Neuronal stem cell (in vitro differentiated cells): ENCODE measurements around the gene FER1L5.

Experiments
- DNase-seq: peaks from one replicate; pipeline ENCODE4 v3.0.0-alpha.2; 2013; ENCODE audit warnings: low spot score
- H2AFZ ChIP-seq: one replicate; pipeline ENCODE4 v1.6.1; 2013; ENCODE audit warnings: mild to moderate bottlenecking, low read length, inconsistent platforms
- H2AK5ac ChIP-seq: 2 replicates; pipeline ENCODE4 v1.6.1; 2013; ENCODE audit warnings: low read depth, mild to moderate bottlenecking, inconsistent platforms, low read length, moderate library complexity, mixed read lengths
- H2BK120ac ChIP-seq: 2 replicates; pipeline ENCODE4 v1.6.1; 2013; ENCODE audit warnings: low read depth, mild to moderate bottlenecking, inconsistent platforms, low read length, moderate library complexity, mixed read lengths
- H2BK12ac ChIP-seq: one replicate; pipeline ENCODE4 v1.6.1; 2013; ENCODE audit warnings: low read length, inconsistent platforms
- H2BK15ac ChIP-seq: 2 replicates; pipeline ENCODE4 v1.6.1; 2013; ENCODE audit warnings: mild to moderate bottlenecking, low read length, inconsistent platforms, mixed read lengths
- H2BK5ac ChIP-seq: one replicate; pipeline ENCODE4 v1.6.1; 2013; ENCODE audit warnings: inconsistent platforms, mild to moderate bottlenecking, low read length, moderate library complexity
- H3K14ac ChIP-seq: one replicate; pipeline ENCODE4 v1.6.1; 2013; ENCODE audit warnings: low read length, inconsistent platforms
- H3K18ac ChIP-seq: 2 replicates; pipeline ENCODE4 v1.6.1; 2013; ENCODE audit warnings: low read length, inconsistent platforms
- H3K23ac ChIP-seq: 2 replicates; pipeline ENCODE4 v1.6.1; 2013; ENCODE audit warnings: low read depth, mild to moderate bottlenecking, mixed read lengths, low read length, inconsistent platforms; ENCODE audit not compliant: poor library complexity
- H3K27ac ChIP-seq: replicated peaks from 3 replicates; pipeline ENCODE4 v1.5.1; 2013; ENCODE audit warnings: low read length, inconsistent platforms
- H3K27me3 ChIP-seq, 3 experiments: 2 replicates each; pipeline ENCODE4 v1.6.1; 2013; ENCODE audit warnings: low read length in 3 of 3, mild to moderate bottlenecking in 2 of 3, inconsistent platforms in 1 of 3, low read depth in 1 of 3, mixed read lengths in 1 of 3, moderate library complexity in 1 of 3; ENCODE audit not compliant: control insufficient read depth in 3 of 3, insufficient read depth in 3 of 3
- H3K36me3 ChIP-seq, 2 donors: replicated peaks in 1 of 2; 2 replicates each; pipeline ENCODE4 v1.6.1; 2013; ENCODE audit warnings: low read length in 2 of 2; ENCODE audit not compliant: control insufficient read depth in 2 of 2, insufficient read depth in 2 of 2
- H3K4ac ChIP-seq: 2 replicates; pipeline ENCODE4 v1.6.1; 2013; ENCODE audit warnings: inconsistent platforms, mild to moderate bottlenecking, low read length, moderate library complexity
- H3K4me1 ChIP-seq, 2 donors: 1 replicate in 1 of 2; 2 replicates in 1 of 2; pipeline ENCODE4 v1.6.1; 2013; ENCODE audit warnings: low read length in 2 of 2, low read depth in 1 of 2; ENCODE audit not compliant: control insufficient read depth in 2 of 2, insufficient read depth in 1 of 2
- H3K4me2 ChIP-seq: one replicate; pipeline ENCODE4 v1.6.1; 2013; ENCODE audit warnings: mild to moderate bottlenecking, low read length, inconsistent platforms; ENCODE audit not compliant: insufficient read depth, poor library complexity, severe bottlenecking
- H3K4me3 ChIP-seq, 2 donors: 2 replicates each; pipeline ENCODE4 v1.5.1; 2013; ENCODE audit warnings: low read length in 2 of 2, mild to moderate bottlenecking in 2 of 2, inconsistent platforms in 1 of 2, moderate library complexity in 1 of 2
- H3K79me1 ChIP-seq: one replicate; pipeline ENCODE4 v1.6.1; 2013; ENCODE audit warnings: low read depth, mild to moderate bottlenecking, inconsistent platforms, low read length, moderate library complexity
- H3K9ac ChIP-seq: one replicate; pipeline ENCODE4 v1.6.1; 2013; ENCODE audit warnings: mild to moderate bottlenecking, low read depth, low read length, inconsistent platforms; ENCODE audit not compliant: poor library complexity
- H3K9me3 ChIP-seq, 2 donors: replicated peaks in 1 of 2; 2 replicates each; pipeline versions ENCODE3 to v1.6.1; 2013; ENCODE audit warnings: low read length in 2 of 2, mild to moderate bottlenecking in 2 of 2, inconsistent platforms in 1 of 2, low read depth in 1 of 2, mixed read lengths in 1 of 2, moderate library complexity in 1 of 2; ENCODE audit not compliant: control insufficient read depth in 2 of 2, insufficient read depth in 1 of 2
- H4K8ac ChIP-seq: one replicate; pipeline ENCODE4 v1.6.1; 2013; ENCODE audit warnings: low read depth, mild to moderate bottlenecking, inconsistent platforms, low read length, moderate library complexity
- H4K91ac ChIP-seq: one replicate; pipeline ENCODE4 v1.6.1; 2013; ENCODE audit warnings: low read length, low read depth, mild to moderate bottlenecking, inconsistent platforms; ENCODE audit not compliant: poor library complexity
- WGBS, 2 donors: extraction: QIAGEN DNeasy Blood & Tissue Kit; methylation state at CpG; one replicate each; pipeline ENCODE4 v1.1.7; 2013; ENCODE audit warnings: missing lambda C conversion rate in 2 of 2, mixed read lengths in 1 of 2; ENCODE audit not compliant: insufficient read length in 2 of 2, insufficient replicate concordance in 1 of 2; ENCODE audit errors: extremely low coverage in 2 of 2; 5-methylcytosine and 5-hydroxymethylcytosine counted together

The FER1L5 gene

GRCh38 chr2:96663177-96663576, 20.6 kb downstream of the FER1L5 start:
- Histone ChIP-seq H3K4me2 (no peak overlapping the region), H2BK15ac (no peak overlapping the region), H3K23ac (no peak overlapping the region), H3K9me3 (peaks cover 6 to 7% of the 10 kb centered on the region in 2 donors), H3K9ac (no peak overlapping the region), H3K36me3 (peaks cover 0 to 2% of the 10 kb centered on the region in 2 donors), H3K4me3 (no peak overlapping the region), H2AFZ (no peak overlapping the region), H3K4ac (no peak overlapping the region), H2BK120ac (no peak overlapping the region), H3K4me1 (peaks cover 0 to 2% of the 10 kb centered on the region in 2 donors), H4K91ac (no peak overlapping the region), H2BK12ac (no peak overlapping the region), H2AK5ac (no peak overlapping the region), H3K18ac (no peak overlapping the region), H3K79me1 (no peaks in the 10 kb centered on the region), H3K27me3 (no peaks in the 10 kb centered on the region), H3K27ac (no peak overlapping the region), H2BK5ac (no peak overlapping the region), H3K14ac (no peak overlapping the region), H4K8ac (no peak overlapping the region)
- no CpG with 5 or more reads among the region's 5 CpGs for WGBS, 2 donors
- DNase-seq, result no peak

- DNase-seq, result no peak
- Histone ChIP-seq H3K23ac (no peak overlapping the region), H3K79me1 (no peaks in the 10 kb centered on the region), H2BK15ac (no peak overlapping the region), H4K8ac (no peak overlapping the region), H3K9ac (no peak overlapping the region), H3K9me3 (peaks cover 6 to 7% of the 10 kb centered on the region in 2 donors), H2BK5ac (no peak overlapping the region), H4K91ac (no peak overlapping the region), H3K18ac (no peak overlapping the region), H2BK120ac (no peak overlapping the region), H2AFZ (no peak overlapping the region), H3K4ac (no peak overlapping the region), H3K27me3 (no peaks in the 10 kb centered on the region), H2BK12ac (no peak overlapping the region), H3K27ac (no peak overlapping the region), H3K4me3 (no peak overlapping the region), H3K14ac (no peak overlapping the region), H3K4me2 (no peak overlapping the region), H2AK5ac (no peak overlapping the region), H3K36me3 (peaks cover 0 to 2% of the 10 kb centered on the region in 2 donors), H3K4me1 (peaks cover 0 to 2% of the 10 kb centered on the region in 2 donors)
- WGBS, 2 donors, result no CpG with 5 or more reads among the region's 7 CpGs
Measured at GRCh38 chr2:96663829-96664228, 21.3 kb downstream of the FER1L5 start.

- H3K4me1 ChIP-seq, result peaks cover 0 to 2% of the 10 kb centered on the region in 2 donors
- no peak overlapping the region for H2BK5ac ChIP-seq
- no peaks in the 10 kb centered on the region for H3K79me1 ChIP-seq
- no CpG with 5 or more reads among the region's 3 CpGs for WGBS, 2 donors
- H3K14ac ChIP-seq, result no peak overlapping the region
- no peak overlapping the region for H4K8ac ChIP-seq
- H2BK120ac ChIP-seq, result no peak overlapping the region
- H2AFZ ChIP-seq, result no peak overlapping the region
- H3K27ac ChIP-seq, result no peak overlapping the region
- no peak overlapping the region for H2AK5ac ChIP-seq
- no peak for DNase-seq
- H3K4me2 ChIP-seq, result no peak overlapping the region
- no peaks in the 10 kb centered on the region for H3K27me3 ChIP-seq
- H2BK15ac ChIP-seq, result no peak overlapping the region
- peaks cover 0 to 2% of the 10 kb centered on the region in 2 donors for H3K36me3 ChIP-seq
- H2BK12ac ChIP-seq, result no peak overlapping the region
- no peak overlapping the region for H3K18ac ChIP-seq
- H3K4me3 ChIP-seq, result no peak overlapping the region
- H3K4ac ChIP-seq, result no peak overlapping the region
- no peak overlapping the region for H4K91ac ChIP-seq
- no peak overlapping the region for H3K9ac ChIP-seq
- H3K23ac ChIP-seq, result no peak overlapping the region
- H3K9me3 ChIP-seq, result peaks cover 6 to 7% of the 10 kb centered on the region in 2 donors
Measured at GRCh38 chr2:96664366-96664925, 21.9 kb downstream of the FER1L5 start.

GRCh38 chr2:96665083-96665569, 22.6 kb downstream of the FER1L5 start:
- H2AK5ac ChIP-seq, result no peak overlapping the region
- H2AFZ ChIP-seq, result no peak overlapping the region
- peaks cover 2% of the 10 kb centered on the region in 2 donors for H3K4me1 ChIP-seq
- no peaks in the 10 kb centered on the region for H3K27me3 ChIP-seq
- no peak overlapping the region for H2BK120ac ChIP-seq
- H3K27ac ChIP-seq, result no peak overlapping the region
- peaks cover 0 to 2% of the 10 kb centered on the region in 2 donors for H3K36me3 ChIP-seq
- no peak for DNase-seq
- H2BK15ac ChIP-seq, result no peak overlapping the region
- H2BK5ac ChIP-seq, result no peak overlapping the region
- no peak overlapping the region for H3K4me3 ChIP-seq
- no peaks in the 10 kb centered on the region for H3K79me1 ChIP-seq
- H3K9me3 ChIP-seq, result peaks cover 6 to 7% of the 10 kb centered on the region in 2 donors
- H4K91ac ChIP-seq, result no peak overlapping the region
- no peak overlapping the region for H3K18ac ChIP-seq
- no peak overlapping the region for H3K4ac ChIP-seq
- no CpG with 5 or more reads among the region's 3 CpGs for WGBS, 2 donors
- no peak overlapping the region for H3K9ac ChIP-seq
- H3K23ac ChIP-seq, result no peak overlapping the region
- H4K8ac ChIP-seq, result no peak overlapping the region
- no peak overlapping the region for H3K14ac ChIP-seq
- H3K4me2 ChIP-seq, result no peak overlapping the region
- H2BK12ac ChIP-seq, result no peak overlapping the region
